Caco-2 (cell line): ENCODE data around the gene FAM210B. TPM values are rescaled to one million over a fixed set of nuclear protein-coding genes. Genes with fewer than 3 reads are reported as not detected.
A peak's percentile ranks its signal among the peaks of the same experiment; 100 is the strongest.
"Not testable (repeated sequence)": the region's sequence is repeated elsewhere in the genome, so short reads cannot be mapped to it uniquely, and the experiment has no call there.

Experiments used
- BruUV-seq: library from RNA; stranded (reverse); fragments of 400-500 nt; replicated peaks from 2 replicates; lab custom pipeline; 2021; lab: Mats Ljungman, UMichigan
- CTCF ChIA-PET: fragments of 300-600 bp; sonication (Branson Sonifier 250); formaldehyde crosslinking; loops from one replicate; lab custom pipeline; 2022; ENCODE audit warnings: antibody characterized with exemption; lab: Charles Lee
- POLR2A ChIA-PET: fragments of 300-600 bp; sonication (Branson Sonifier 250); formaldehyde crosslinking; loops from one replicate; lab custom pipeline; 2022; ENCODE audit warnings: antibody characterized with exemption; lab: Charles Lee
- DNase-seq, 2 experiments: peaks; one replicate each; pipeline versions ENCODE4 v3.0.0 to v3.0.0-alpha.2; 2020 to 2022
- H3K27me3 ChIP-seq: replicated peaks from 2 replicates; pipeline ENCODE4 v1.6.0; 2011; ENCODE audit warnings: low read length; ENCODE audit not compliant: control insufficient read depth, insufficient read depth
- H3K36me3 ChIP-seq: 2 replicates; pipeline ENCODE4 v1.5.1; 2011; ENCODE audit warnings: low read length; ENCODE audit not compliant: control insufficient read depth, insufficient read depth
- H3K4me1 ChIP-seq: fragments of 250-450 bp; sonication (Bioruptor Pico); 2 replicates; pipeline ENCODE4 v1.5.1; 2020; ENCODE audit warnings: mild to moderate bottlenecking
- H3K4me3 ChIP-seq: 2 replicates; pipeline ENCODE4 v1.5.1; 2011; ENCODE audit warnings: low read depth, mild to moderate bottlenecking, control low read depth, low read length
- H3K9me3 ChIP-seq: fragments of 250-450 bp; sonication (Bioruptor Pico); 2 replicates; pipeline ENCODE4 v1.5.1; 2020; ENCODE audit warnings: mild to moderate bottlenecking, moderate library complexity
- H3K27ac Mint-ChIP-seq: one replicate; pipeline ENCODE4 v1.8.0; 2022; ENCODE audit warnings: mixed read lengths; ENCODE audit not compliant: unreplicated experiment
- H3K27me3 Mint-ChIP-seq: one replicate; pipeline ENCODE4 v1.8.0; 2022; ENCODE audit warnings: mixed read lengths; ENCODE audit not compliant: insufficient read depth, unreplicated experiment
- H3K36me3 Mint-ChIP-seq: one replicate; pipeline ENCODE4 v1.8.0; 2022; ENCODE audit warnings: mild to moderate bottlenecking, mixed read lengths; ENCODE audit not compliant: insufficient read depth, unreplicated experiment
- H3K4me1 Mint-ChIP-seq: one replicate; pipeline ENCODE4 v1.8.0; 2022; ENCODE audit warnings: low read depth, mixed read lengths; ENCODE audit not compliant: unreplicated experiment
- H3K4me3 Mint-ChIP-seq: one replicate; pipeline ENCODE4 v1.8.0; 2022; ENCODE audit warnings: mild to moderate bottlenecking, moderate library complexity, mixed read lengths; ENCODE audit not compliant: unreplicated experiment
- H3K9me3 Mint-ChIP-seq: one replicate; pipeline ENCODE4 v1.8.0; 2022; ENCODE audit warnings: mixed read lengths; ENCODE audit not compliant: unreplicated experiment
- intact Hi-C: fragments of 100-400 bp; cut with micrococcal nuclease; formaldehyde crosslinking; loops from one replicate; pipeline ENCODE4 v1.10.0; 2022; ENCODE audit not compliant: unreplicated experiment
- total RNA-seq: library from RNA; stranded (reverse); gene quantifications from 2 replicates; pipeline ENCODE4 v1.2.3, GENCODE V29; 2022
- TF ChIP-seq, protein P1 (sequence below), 2 experiments: fragments of 200-600 bp in 1 of 2; IDR thresholded peaks; 1 replicate in 1 of 2; 2 replicates in 1 of 2; pipeline versions ENCODE4 v1.5.1 to v1.8.0; 2011 to 2022; ENCODE audit warnings: antibody characterized with exemption in 1 of 2, control low read depth in 1 of 2, inconsistent platforms in 1 of 2, low read depth in 1 of 2, low read length in 1 of 2, mild to moderate bottlenecking in 1 of 2, moderate library complexity in 1 of 2; ENCODE audit not compliant: insufficient read depth in 1 of 2, severe bottlenecking in 1 of 2, unreplicated experiment in 1 of 2

FAM210B gene
- total RNA-seq, 1 experiment from 2014 or later, result 20.5 TPM

DNA sequence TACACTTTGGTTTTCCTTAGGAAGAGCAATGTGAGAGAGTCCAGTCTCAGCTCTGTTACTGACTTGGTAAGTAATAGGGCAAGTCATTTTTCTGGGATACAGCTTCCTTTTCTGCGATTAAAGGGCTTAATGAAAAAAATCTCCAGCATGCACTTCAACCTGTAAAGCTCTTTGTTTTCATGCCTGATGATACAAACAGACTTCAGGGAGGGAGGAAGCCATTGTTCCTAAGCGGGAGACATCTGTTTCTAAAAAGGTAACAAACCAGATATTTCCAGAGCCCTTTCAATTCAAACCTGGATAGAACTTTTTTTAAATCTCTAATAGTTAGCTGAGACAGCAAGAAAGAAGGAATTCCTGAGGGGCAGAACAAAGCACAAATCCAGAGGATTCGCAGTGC is 48.1 kb downstream of the FAM210B start:
- Histone ChIP-seq H3K27me3 (no peaks in the 10 kb centered on the region), H3K36me3 (peaks cover 3% of the 10 kb centered on the region; the same call in 1 of the 2 replicates), H3K4me1 (peaks cover 17% of the 10 kb centered on the region), H3K9me3 (no peaks in the 10 kb centered on the region), H3K4me3 (no peak overlapping the region)
- TF ChIP-seq, protein P1, sequence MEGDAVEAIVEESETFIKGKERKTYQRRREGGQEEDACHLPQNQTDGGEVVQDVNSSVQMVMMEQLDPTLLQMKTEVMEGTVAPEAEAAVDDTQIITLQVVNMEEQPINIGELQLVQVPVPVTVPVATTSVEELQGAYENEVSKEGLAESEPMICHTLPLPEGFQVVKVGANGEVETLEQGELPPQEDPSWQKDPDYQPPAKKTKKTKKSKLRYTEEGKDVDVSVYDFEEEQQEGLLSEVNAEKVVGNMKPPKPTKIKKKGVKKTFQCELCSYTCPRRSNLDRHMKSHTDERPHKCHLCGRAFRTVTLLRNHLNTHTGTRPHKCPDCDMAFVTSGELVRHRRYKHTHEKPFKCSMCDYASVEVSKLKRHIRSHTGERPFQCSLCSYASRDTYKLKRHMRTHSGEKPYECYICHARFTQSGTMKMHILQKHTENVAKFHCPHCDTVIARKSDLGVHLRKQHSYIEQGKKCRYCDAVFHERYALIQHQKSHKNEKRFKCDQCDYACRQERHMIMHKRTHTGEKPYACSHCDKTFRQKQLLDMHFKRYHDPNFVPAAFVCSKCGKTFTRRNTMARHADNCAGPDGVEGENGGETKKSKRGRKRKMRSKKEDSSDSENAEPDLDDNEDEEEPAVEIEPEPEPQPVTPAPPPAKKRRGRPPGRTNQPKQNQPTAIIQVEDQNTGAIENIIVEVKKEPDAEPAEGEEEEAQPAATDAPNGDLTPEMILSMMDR (IDR thresholded peaks at IDR 0.05; ENCODE audit: insufficient read depth in 1 of 2, low read depth in 1 of 2, low read length in 1 of 2, severe bottlenecking in 1 of 2, unreplicated experiment in 1 of 2), result no peak
- peaks cover 13% of the 10 kb centered on the region for H3K4me1 Mint-ChIP-seq
- peaks cover 79% of the 10 kb centered on the region for H3K36me3 Mint-ChIP-seq
- no peaks in the 10 kb centered on the region for H3K27me3 Mint-ChIP-seq
- intact Hi-C loops, result no loop called here
- ChIA-PET POLR2A (interaction anchor here (0.9 kb wide), 1 partner anchor 15 kb away, joined by 12 read pairs; the partner anchor contains the start of genes AURKA and CSTF1), CTCF (interaction anchor here (0.7 kb wide), 1 partner anchor 9 kb away, joined by 3 read pairs; no protein-coding TSS in a partner anchor)
- peak overlapping the region; percentile 50 for H3K27ac Mint-ChIP-seq
- no peaks in the 10 kb centered on the region for H3K9me3 Mint-ChIP-seq
- no peak for DNase-seq
- no peak overlapping the region for H3K4me3 Mint-ChIP-seq
- BruUV-seq, result no TSS peak

DNA sequence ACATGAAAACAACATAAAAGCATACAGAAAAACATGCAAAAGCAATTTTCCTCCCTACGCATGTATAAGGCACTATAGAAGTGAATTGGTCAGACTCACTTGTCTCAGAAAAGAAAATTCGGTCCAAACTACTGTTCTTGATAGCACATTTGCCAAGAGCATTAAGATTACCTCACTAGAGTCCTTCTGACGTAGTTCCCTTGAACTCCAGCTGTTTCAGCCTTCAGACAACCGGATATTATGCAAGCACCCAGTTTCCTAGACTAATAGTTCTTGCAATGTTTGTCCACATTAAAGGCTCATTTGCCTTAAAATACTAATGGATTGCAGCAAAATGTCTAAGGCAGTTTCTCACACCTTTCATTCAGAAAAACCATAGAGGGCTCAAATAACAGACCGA is 50.7 kb downstream of the FAM210B start:
- Histone ChIP-seq H3K36me3 (peaks cover 3% of the 10 kb centered on the region; the same call in 1 of the 2 replicates), H3K9me3 (no peaks in the 10 kb centered on the region), H3K27me3 (no peaks in the 10 kb centered on the region), H3K4me1 (peaks cover 19% of the 10 kb centered on the region), H3K4me3 (no peak overlapping the region)
- H3K4me3 Mint-ChIP-seq, result no peak overlapping the region
- no peak for DNase-seq
- no TSS peak for BruUV-seq
- H3K36me3 Mint-ChIP-seq, result peaks cover 53% of the 10 kb centered on the region
- POLR2A ChIA-PET, result interaction anchor here (1.2 kb wide), 1 partner anchor 18 kb away, joined by 5 read pairs; the partner anchor contains the start of genes AURKA and CSTF1
- CTCF ChIA-PET, result interaction anchor here (1.2 to 1.4 kb wide), 2 partner anchors 12 to 17 kb away, joined by 3 to 4 read pairs; partner anchors contain the start of genes AURKA and CSTF1
- no peaks in the 10 kb centered on the region for H3K27me3 Mint-ChIP-seq
- intact Hi-C loops, result no loop called here
- peaks cover 15% of the 10 kb centered on the region for H3K4me1 Mint-ChIP-seq
- no peaks in the 10 kb centered on the region for H3K9me3 Mint-ChIP-seq
- TF ChIP-seq, protein P1 (IDR thresholded peaks at IDR 0.05; ENCODE audit: insufficient read depth in 1 of 2, low read depth in 1 of 2, low read length in 1 of 2, severe bottlenecking in 1 of 2, unreplicated experiment in 1 of 2), result no peak
- no peak overlapping the region for H3K27ac Mint-ChIP-seq

DNA sequence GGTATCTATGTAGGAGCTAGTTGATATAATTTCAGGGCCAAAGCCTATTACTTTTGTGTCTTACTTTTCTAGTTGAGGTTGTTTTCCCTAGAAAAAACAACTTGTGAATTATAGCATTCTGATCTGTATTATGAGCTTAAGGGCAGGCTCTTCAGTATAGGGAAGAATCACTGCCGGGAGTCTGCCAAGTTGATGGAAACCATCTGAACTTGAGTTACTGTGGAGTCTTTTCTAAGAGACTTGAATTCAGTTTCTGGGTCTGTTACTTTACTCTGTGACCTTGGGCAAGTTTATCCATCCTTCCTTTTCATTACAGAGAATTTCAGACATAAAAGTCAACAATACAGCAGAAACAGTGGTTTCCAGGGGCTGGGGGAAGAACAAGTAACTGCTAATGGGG is 51.2 kb downstream of the FAM210B start:
- H3K36me3 Mint-ChIP-seq, result peaks cover 49% of the 10 kb centered on the region
- no TSS peak for BruUV-seq
- H3K27me3 Mint-ChIP-seq, result no peaks in the 10 kb centered on the region
- Histone ChIP-seq H3K9me3 (no peaks in the 10 kb centered on the region), H3K4me3 (no peak overlapping the region), H3K4me1 (peaks cover 19% of the 10 kb centered on the region), H3K27me3 (no peaks in the 10 kb centered on the region), H3K36me3 (peaks cover 3% of the 10 kb centered on the region; the same call in 1 of the 2 replicates)
- CTCF ChIA-PET, result interaction anchor here (1.2 to 1.4 kb wide), 2 partner anchors 11 to 18 kb away, joined by 3 to 4 read pairs; partner anchors contain the start of genes AURKA and CSTF1
- POLR2A ChIA-PET, result interaction anchor here (1.2 kb wide), 1 partner anchor 18 kb away, joined by 5 read pairs; the partner anchor contains the start of genes AURKA and CSTF1
- H3K4me3 Mint-ChIP-seq, result no peak overlapping the region
- intact Hi-C loops, result no loop called here
- H3K9me3 Mint-ChIP-seq, result no peaks in the 10 kb centered on the region
- H3K4me1 Mint-ChIP-seq, result peaks cover 15% of the 10 kb centered on the region
- TF ChIP-seq, protein P1 (IDR thresholded peaks at IDR 0.05; ENCODE audit: insufficient read depth in 1 of 2, low read depth in 1 of 2, low read length in 1 of 2, severe bottlenecking in 1 of 2, unreplicated experiment in 1 of 2), result no peak
- DNase-seq, result no peak
- H3K27ac Mint-ChIP-seq, result no peak overlapping the region

DNA sequence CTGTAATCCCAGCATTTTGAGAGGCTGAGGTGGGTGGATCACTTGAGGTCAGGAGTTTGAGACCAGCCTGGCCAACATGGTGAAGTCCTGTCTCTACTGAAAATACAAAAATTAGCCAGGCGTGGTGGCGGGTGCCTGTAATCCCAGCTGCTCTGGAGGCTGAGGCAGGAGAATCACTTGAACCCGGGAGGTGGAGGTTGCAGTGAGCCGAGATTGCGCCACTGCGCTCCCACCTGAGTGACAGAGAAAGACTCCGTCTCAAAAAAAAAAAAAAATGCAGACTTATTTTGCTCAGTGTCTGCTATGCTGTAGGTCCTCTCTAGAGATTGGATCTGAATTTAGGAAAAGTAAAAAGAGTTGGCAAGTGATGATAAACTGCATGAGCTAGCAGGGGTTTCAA is 52.5 kb downstream of the FAM210B start:
- not testable (repeated sequence) for BruUV-seq, H3K27ac Mint-ChIP-seq
- CTCF ChIA-PET, result interaction anchor here (0.5 to 1.7 kb wide), 3 partner anchors 13 to 52 kb away, joined by 4 to 15 read pairs (median 6); partner anchors contain the start of genes AURKA, CSTF1 and FAM210B

More for the DNA sequence above, 52.5 kb downstream of the FAM210B start:
- peaks cover 35% of the 10 kb centered on the region for H3K36me3 Mint-ChIP-seq
- H3K27me3 ChIP-seq, H3K9me3 Mint-ChIP-seq, H3K4me3 ChIP-seq, H3K9me3 ChIP-seq, H3K27me3 Mint-ChIP-seq, H3K36me3 ChIP-seq, intact Hi-C loops: not testable (repeated sequence)
- H3K4me1 Mint-ChIP-seq, result peaks cover 15% of the 10 kb centered on the region
- peak overlapping the region; percentile 0 for H3K4me3 Mint-ChIP-seq
- POLR2A ChIA-PET, result interaction anchor here (1.3 kb wide), 1 partner anchor 19 kb away, joined by 9 read pairs; the partner anchor contains the start of genes AURKA and CSTF1
- H3K4me1 ChIP-seq, result peaks cover 19% of the 10 kb centered on the region
- peak in 1 of 2 experiments; percentile 23 for DNase-seq
